ENCODE measurements around the gene XBP1.
"Not testable (repeated sequence)": the region's sequence is repeated elsewhere in the genome, so short reads cannot be mapped to it uniquely, and the experiment has no call there.

XBP1 gene

DNA sequence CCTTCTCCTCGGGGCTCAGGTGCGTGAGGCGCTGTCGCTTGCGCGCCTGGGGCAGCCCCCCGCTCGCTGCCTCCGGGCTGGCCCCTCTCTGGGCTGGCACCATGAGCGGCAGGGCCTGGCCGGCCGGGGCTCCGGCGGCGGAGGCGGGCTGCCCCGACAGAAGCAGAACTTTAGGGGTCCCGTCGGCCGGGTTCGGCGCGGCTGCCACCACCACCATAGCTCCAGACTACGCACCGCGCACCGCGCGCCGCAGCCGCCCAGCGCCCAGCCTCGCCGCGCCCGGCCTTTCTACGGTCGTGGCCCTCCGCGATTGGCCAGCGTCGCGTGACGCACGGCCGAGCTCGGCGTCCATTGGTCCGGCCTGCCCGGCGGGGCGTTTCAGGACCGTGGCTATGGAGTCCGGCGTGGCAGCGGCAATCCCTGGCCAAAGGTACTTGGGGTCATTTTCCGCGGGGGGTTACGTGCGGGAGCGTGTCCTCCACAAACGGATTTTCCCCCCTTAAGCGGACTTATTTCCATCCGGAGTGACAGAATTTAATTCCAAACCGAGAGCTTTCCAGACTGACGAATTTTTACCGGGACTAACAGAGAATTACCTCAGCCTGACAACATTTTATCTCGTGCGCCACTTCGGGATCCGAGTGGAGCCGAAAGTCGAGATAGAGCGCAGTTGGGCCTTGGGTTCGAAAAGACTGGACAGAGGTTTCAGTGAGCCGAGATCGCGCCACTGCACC, at the start of gene XBP1:
XBP1 (minus strand) TSS at position 262 of the 734 bp plus-strand sequence.
- DNase-seq, result peak; percentile 29 to 95 (median 89)

GRCh38 chr22:28846994-28847393, 46.6 kb upstream of the XBP1 start:
- DNase-seq, result no peak

DNA sequence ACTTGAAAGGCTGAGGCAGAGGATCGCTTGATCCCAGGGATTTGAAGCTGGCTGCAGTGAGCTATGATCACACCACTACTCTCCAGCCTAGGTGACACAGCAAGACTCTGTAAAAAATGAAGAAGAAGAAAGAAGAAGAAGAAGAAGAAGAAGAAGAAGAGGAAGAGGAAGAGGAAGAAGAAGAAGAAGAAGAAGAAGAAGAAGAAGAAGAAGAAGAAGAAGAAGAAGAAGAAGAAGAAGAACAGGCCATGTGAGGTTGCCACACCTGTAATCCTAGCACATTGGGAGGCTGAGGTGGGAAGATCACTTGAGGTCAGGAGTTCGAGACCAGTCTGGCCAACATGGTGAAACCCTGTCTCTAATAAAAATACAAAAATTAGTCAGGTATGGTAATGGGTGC, 43.9 kb upstream of the XBP1 start:
- not testable (repeated sequence) for DNase-seq

DNA sequence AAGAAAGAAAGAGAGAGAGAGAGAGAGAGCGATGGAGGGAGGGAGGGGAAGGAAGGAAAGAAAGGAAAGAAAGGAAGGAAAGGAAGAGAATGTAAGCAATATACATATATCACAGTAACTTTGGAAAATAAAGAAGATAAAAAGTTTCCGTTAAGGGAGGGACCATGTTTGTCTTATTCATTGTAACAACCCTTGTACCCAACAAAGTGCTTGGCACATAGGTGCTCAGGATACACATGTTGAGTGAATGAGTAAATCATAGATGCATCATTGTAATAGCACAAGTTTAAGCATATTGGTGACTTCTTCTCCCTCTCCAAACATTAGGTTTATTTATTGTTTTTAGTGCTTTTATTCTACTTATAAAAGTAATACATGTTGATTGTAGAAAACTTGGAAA, 43.3 kb upstream of the XBP1 start:
- no peak for DNase-seq

GRCh38 chr22:28841111-28841510, 40.7 kb upstream of the XBP1 start:
- no peak for DNase-seq

DNA sequence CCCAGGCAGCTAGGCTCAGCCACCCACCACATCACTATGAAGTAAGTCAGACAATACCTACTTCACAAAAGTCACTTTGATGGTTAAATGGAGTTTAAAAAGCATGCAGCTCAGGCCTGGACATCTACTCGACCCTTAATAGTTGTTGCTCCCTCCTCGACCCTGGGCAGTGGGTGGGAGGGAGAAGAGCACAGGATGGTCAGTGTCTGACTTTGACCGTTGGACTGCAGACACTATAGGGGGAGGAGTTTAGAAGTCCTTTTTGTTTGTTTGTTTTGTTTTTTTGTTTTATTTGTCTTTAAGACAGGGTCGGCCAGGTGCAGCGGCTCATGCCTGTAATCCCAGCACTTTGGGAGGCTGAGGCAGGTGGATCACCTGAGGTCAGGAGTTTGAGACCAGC, 38.6 kb upstream of the XBP1 start:
- no peak for DNase-seq

GRCh38 chr22:28837640-28838039, 37.3 kb upstream of the XBP1 start:
- no peak for DNase-seq

GRCh38 chr22:28835630-28836189, 35.3 kb upstream of the XBP1 start:
- no peak for DNase-seq

DNA sequence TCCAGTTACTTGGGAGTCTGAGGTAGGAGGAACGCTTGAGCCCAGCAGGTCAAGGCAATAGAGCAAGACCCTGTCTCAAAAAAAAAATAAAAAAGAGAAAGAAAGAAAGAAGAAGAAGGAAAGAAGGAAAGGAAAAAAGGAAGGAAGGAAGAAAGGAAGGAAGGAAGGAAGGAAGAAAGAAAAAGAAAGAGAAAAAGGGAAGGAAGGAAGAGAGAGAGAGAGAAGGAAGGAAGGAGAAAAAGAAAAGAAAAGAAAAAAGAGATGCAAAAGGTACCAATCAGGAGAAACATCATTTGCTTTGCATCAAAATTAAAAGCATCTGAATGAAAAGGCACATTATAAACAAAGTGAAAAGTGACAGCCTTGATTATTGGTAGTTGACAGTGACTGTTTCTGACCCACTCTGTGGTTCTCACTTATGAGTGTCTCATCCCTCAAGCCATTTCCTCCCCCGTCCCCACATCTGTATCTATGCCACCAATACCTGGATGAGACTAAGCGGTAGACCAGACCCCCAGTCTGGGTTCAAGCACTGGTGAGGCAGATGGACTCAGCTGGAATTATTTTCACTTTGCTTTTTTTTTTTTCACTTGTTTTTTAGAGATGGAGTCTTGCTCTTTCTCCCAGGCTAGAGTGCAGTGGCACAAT, 33.0 kb upstream of the XBP1 start:
- no peak for DNase-seq

DNA sequence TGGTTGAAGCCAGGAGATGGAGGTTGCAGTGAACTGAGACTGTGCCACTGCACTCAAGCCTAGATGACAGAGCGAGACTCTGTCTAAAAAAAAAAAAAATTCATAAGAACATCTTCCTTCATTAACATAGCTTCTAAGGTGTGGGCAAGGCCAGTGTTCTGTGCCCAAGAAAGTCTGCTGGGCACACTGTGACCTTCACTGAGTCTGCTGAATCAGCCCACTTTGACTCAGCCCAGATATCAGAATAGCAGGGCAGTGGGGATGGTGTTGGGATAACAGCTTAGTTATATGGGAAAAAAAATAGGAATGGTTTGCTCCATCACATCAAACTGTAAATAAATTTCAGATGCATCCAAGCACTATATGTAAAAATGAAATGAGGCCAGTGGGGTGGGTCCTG, 32.4 kb upstream of the XBP1 start:
- no peak for DNase-seq

GRCh38 chr22:28831140-28832072, 31.0 kb upstream of the XBP1 start:
- no peak for DNase-seq

GRCh38 chr22:28830441-28830840, 30.1 kb upstream of the XBP1 start:
- DNase-seq, result no peak

GRCh38 chr22:28829358-28830181, 29.2 kb upstream of the XBP1 start:
- peak in 50 of 58 donors; percentile 2 to 78 (median 44) for DNase-seq

DNA sequence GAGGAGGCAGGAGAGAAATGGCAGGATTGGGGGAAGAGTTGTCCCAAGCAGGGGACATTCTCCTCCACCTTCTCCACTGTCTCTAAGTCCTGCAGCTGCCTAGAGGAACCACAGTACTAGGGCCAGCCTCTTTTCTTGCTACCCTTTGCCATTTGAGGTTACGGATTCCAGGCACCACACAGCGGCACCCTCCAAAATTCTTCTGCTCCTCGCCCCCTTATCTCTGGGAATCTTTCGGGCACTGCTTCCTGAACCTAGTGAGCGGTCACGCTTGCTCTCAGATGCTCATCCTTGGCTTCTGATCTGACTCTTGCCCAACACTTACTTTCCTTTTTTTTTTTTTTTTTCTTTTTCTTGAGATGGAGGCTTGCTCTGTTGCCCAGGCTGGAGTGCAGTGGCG, 26.6 kb upstream of the XBP1 start:
- no peak for DNase-seq

DNA sequence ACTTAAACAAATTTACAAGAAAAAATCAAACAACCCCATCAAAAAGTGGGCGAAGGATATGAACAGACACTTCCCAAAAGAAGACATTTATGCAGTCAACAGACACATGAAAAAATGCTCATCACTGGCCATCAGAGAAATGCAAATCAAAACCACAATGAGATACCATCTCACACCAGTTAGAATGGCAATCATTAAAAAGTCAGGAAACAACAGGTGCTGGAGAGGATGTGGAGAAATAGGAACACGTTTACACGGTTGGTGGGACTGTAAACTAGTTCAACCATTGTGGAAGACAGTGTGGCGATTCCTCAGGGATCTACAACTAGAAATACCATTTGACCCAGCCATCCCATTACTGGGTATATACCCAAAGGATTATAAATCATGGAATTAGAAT, 26.1 kb upstream of the XBP1 start:
- DNase-seq, result not testable (repeated sequence)

DNA sequence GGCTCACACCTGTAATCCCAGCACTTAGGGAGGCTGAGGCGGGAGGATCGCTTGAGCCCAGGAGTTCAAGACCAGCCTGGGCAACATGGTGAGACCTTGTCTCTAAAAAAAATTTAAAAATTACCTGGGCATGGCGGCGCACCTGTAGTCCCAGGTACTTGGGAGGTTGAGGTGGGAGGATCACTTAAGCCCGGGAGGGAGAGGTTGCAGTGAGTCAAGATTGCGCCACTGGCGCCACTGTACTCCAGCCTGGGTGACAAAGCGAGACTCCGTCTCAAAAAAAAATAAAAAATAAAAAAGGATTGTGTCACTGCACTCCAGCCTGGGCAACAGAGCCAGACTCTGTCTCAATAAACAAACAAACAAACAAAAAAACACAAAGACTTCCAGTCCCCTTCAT, 24.1 kb upstream of the XBP1 start:
- not testable (repeated sequence) for DNase-seq

GRCh38 chr22:28822930-28823551, 22.7 kb upstream of the XBP1 start:
- DNase-seq, result no peak

DNA sequence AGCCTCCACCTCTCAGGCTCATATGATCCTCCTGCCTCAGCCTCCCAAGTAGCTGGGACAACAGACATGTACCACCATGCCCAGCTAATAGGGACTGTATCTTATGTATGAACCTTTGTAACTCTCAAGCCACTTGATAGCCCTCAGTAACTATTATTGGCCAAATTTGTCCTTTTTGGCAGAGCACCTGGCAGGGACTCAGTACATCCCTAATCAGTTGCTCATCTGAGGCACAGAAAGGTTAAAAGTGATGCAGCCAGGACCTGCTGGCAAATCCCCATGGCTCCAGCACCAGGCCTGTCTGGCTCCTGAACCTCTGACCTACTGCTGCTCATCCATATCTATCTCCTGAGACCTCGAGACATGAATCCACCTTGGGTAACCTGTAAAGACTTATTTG, 21.1 kb upstream of the XBP1 start:
- no peak for DNase-seq

- DNase-seq, result no peak
These were observed 20.5 kb upstream of the XBP1 start for GRCh38 chr22:28820885-28821284.
